ENCODE data around the gene HOXA10. TPM values are rescaled to one million over a fixed set of nuclear protein-coding genes. Genes with fewer than 3 reads are reported as not detected.

The HOXA10 gene
- polyA plus RNA-seq, 3 donors = 0.09 to 3.2 (median 0.33) TPM

DNA sequence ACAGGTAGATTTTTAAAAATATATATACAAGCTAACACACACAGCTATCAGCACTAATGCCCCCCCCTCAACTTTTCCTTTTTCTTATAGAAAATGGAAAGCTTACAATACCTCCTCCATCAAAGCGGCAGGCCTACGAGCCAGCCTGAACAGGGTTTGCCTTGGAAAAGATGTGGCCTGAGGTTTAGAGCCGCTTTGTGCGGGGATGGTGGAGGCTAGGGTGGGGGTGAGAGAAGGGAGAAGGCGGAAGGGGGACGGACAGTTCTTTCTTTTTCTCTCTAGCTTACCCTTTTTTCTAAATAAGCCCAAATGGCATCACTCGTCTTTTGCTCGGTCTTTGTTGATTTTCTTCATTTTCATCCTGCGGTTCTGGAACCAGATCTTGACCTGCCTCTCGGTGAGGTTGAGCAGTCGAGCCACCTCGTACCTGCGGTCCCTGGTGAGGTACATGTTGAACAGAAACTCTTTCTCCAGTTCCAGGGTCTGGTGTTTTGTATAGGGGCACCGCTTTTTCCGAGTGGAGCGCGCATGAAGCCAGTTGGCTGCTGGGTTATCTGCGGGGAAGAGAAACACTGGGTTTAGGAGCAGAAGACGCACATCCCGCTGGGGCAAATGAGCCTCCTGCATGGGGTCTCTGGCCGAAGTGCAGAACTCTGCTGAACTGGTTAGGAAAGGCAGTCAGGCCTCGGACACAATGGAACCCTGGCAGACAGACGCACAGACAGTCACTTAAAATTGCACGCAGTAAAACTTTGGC lies 10.7 kb downstream of the HOXA10 start:
- Histone ChIP-seq H4K20me1 (ENCODE audit: insufficient read depth, low read length) (no peaks in the 10 kb centered on the region), H3K4me2 (replicated peaks; ENCODE audit: extremely low read depth, low read length, poor library complexity, severe bottlenecking) (peak overlapping the region; percentile 69), H3K36me3 (replicated peaks in 1 of 2; ENCODE audit: control insufficient read depth in 1 of 2, insufficient read depth in 2 of 2, low read length in 2 of 2) (no peaks in the 10 kb centered on the region), H3K4me1 (ENCODE audit: control insufficient read depth in 1 of 2, insufficient read depth in 2 of 2, low read length in 2 of 2) (peaks cover 71 to 86% of the 10 kb centered on the region in 2 donors), H3K4me3 (replicated peaks in 1 of 3; ENCODE audit: low read depth in 2 of 3, low read length in 3 of 3) (peak overlapping the region in 1 of 3 experiments; percentile 74), H3K9me3 (replicated peaks in 1 of 2; ENCODE audit: control insufficient read depth in 1 of 2, insufficient read depth in 1 of 2, low read length in 2 of 2) (peaks cover 18 to 36% of the 10 kb centered on the region in 2 donors), H3K27ac (ENCODE audit: low read depth in 1 of 2, low read length in 2 of 2) (no peak overlapping the region), H3K9ac (ENCODE audit: insufficient read depth, low read length, poor library complexity, severe bottlenecking) (no peak overlapping the region), H3K27me3 (ENCODE audit: control insufficient read depth in 2 of 2, insufficient read depth in 2 of 2, low read length in 2 of 2) (peaks cover 57 to 92% of the 10 kb centered on the region in 2 donors), H3K79me2 (ENCODE audit: insufficient read depth, low read length) (peaks cover 7% of the 10 kb centered on the region), H2AFZ (ENCODE audit: insufficient read depth, low read depth, low read length, poor library complexity, severe bottlenecking) (peak overlapping the region; percentile 79)
- TF ChIP-seq, protein P1, sequence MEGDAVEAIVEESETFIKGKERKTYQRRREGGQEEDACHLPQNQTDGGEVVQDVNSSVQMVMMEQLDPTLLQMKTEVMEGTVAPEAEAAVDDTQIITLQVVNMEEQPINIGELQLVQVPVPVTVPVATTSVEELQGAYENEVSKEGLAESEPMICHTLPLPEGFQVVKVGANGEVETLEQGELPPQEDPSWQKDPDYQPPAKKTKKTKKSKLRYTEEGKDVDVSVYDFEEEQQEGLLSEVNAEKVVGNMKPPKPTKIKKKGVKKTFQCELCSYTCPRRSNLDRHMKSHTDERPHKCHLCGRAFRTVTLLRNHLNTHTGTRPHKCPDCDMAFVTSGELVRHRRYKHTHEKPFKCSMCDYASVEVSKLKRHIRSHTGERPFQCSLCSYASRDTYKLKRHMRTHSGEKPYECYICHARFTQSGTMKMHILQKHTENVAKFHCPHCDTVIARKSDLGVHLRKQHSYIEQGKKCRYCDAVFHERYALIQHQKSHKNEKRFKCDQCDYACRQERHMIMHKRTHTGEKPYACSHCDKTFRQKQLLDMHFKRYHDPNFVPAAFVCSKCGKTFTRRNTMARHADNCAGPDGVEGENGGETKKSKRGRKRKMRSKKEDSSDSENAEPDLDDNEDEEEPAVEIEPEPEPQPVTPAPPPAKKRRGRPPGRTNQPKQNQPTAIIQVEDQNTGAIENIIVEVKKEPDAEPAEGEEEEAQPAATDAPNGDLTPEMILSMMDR (IDR thresholded peaks at IDR 0.05) = no peak
- Mint-ChIP-seq H3K9me3 (peaks cover 3 to 46% (median 35%) of the 10 kb centered on the region in 7 donors), H3K36me3 (peaks cover 18 to 36% of the 10 kb centered on the region in 2 donors), H3K27ac (peak overlapping the region in 2 of 7 donors; percentile 37 to 57), H3K4me3 (peak overlapping the region; percentile 72 to 92), H3K27me3 (ENCODE audit: low read depth in 3 of 3) (peaks cover 84 to 93% (median 86%) of the 10 kb centered on the region in 3 donors), H3K4me1 (peaks cover 67% of the 10 kb centered on the region)
- intact Hi-C loops (cut with micrococcal nuclease) = loop anchor here (5.0 to 10.0 kb wide), 4 partner anchors 309 to 796 kb away; no protein-coding TSS in a partner anchor
- 5% methylated on average over 15 of the region's 24 CpGs for WGBS (ENCODE audit: insufficient coverage)
- no peak for DNase-seq

- no peaks in the 10 kb centered on the region for H3K36me3 ChIP-seq (replicated peaks in 1 of 2; ENCODE audit: control insufficient read depth in 1 of 2, insufficient read depth in 2 of 2, low read length in 2 of 2)
- Mint-ChIP-seq H3K36me3 (peaks cover 16 to 38% of the 10 kb centered on the region in 2 donors), H3K4me1 (peaks cover 69% of the 10 kb centered on the region), H3K27me3 (ENCODE audit: low read depth in 3 of 3) (peaks cover 84 to 93% (median 86%) of the 10 kb centered on the region in 3 donors), H3K27ac (no peak overlapping the region), H3K4me3 (peak overlapping the region in 1 of 2 donors; percentile 92), H3K9me3 (peaks cover 3 to 47% (median 35%) of the 10 kb centered on the region in 7 donors)
- no peak for DNase-seq
- TF ChIP-seq, protein P1 (IDR thresholded peaks at IDR 0.05) = no peak
- no CpG with 5 or more reads among the region's 7 CpGs for WGBS (ENCODE audit: insufficient coverage)
- H3K4me2 ChIP-seq (replicated peaks; ENCODE audit: extremely low read depth, low read length, poor library complexity, severe bottlenecking) = peak overlapping the region; percentile 69
- intact Hi-C loops (cut with micrococcal nuclease) = loop anchor here (5.0 to 10.0 kb wide), 4 partner anchors 308 to 795 kb away; no protein-coding TSS in a partner anchor
- no peaks in the 10 kb centered on the region for H4K20me1 ChIP-seq (ENCODE audit: insufficient read depth, low read length)
- H3K9me3 ChIP-seq (replicated peaks in 1 of 2; ENCODE audit: control insufficient read depth in 1 of 2, insufficient read depth in 1 of 2, low read length in 2 of 2) = peaks cover 18 to 39% of the 10 kb centered on the region in 2 donors
- peaks cover 7% of the 10 kb centered on the region for H3K79me2 ChIP-seq (ENCODE audit: insufficient read depth, low read length)
- no peak overlapping the region for H2AFZ ChIP-seq (ENCODE audit: insufficient read depth, low read depth, low read length, poor library complexity, severe bottlenecking)
- H3K27me3 ChIP-seq (ENCODE audit: control insufficient read depth in 2 of 2, insufficient read depth in 2 of 2, low read length in 2 of 2) = peaks cover 57 to 92% of the 10 kb centered on the region in 2 donors
- no peak overlapping the region for H3K9ac ChIP-seq (ENCODE audit: insufficient read depth, low read length, poor library complexity, severe bottlenecking)
- peak overlapping the region in 1 of 3 experiments; percentile 74 for H3K4me3 ChIP-seq (replicated peaks in 1 of 3; ENCODE audit: low read depth in 2 of 3, low read length in 3 of 3)
- H3K27ac ChIP-seq (ENCODE audit: low read depth in 1 of 2, low read length in 2 of 2) = no peak overlapping the region
- H3K4me1 ChIP-seq (ENCODE audit: control insufficient read depth in 1 of 2, insufficient read depth in 2 of 2, low read length in 2 of 2) = peaks cover 68 to 84% of the 10 kb centered on the region in 2 donors
Measured at GRCh38 chr7:27162561-27163287, 11.4 kb downstream of the HOXA10 start.

All from CD14-positive monocyte (primary cell).